ENCODE data around the gene GPR158. TPM values are rescaled to one million over a fixed set of nuclear protein-coding genes. Genes with fewer than 3 reads are reported as not detected.

The GPR158 gene
- total and polyA plus RNA-seq, 9 of the 15 experiments (the other 6 are each of a cell fraction or from before 2014, with no cell fraction given) = 4.0 to 7.6 (median 5.0) TPM

GRCh38 chr10:25384618-25385017 lies 209.8 kb downstream of the GPR158 start:
- CTCF ChIA-PET (ENCODE audit: low intra/inter-chr PET ratio) = no interaction called here
- BruUV-seq (replicated peaks) = no TSS peak
- 2% methylated on average over 3 of the region's 3 CpGs for WGBS (ENCODE audit: insufficient coverage, low coverage, missing lambda C conversion rate)
- TF ChIP-seq ZSCAN29 (IDR thresholded peaks at IDR 0.05) = no peak
- no peak for TF ChIP-seq U2AF1 (optimal IDR thresholded peaks at IDR 0.05; ENCODE audit: low read depth, low read length)
- no peak for TF ChIP-seq CBX2 (IDR thresholded peaks at IDR 0.05; ENCODE audit: insufficient read depth, low read length, poor library complexity, severe bottlenecking)
- no peak for TF ChIP-seq ZNF318 (IDR thresholded peaks at IDR 0.05; ENCODE audit: borderline replicate concordance in 1 of 2, low read depth in 1 of 2)
- no peak for TF ChIP-seq TCF15 (CRISPR knock-in tag; IDR thresholded peaks at IDR 0.05)
- no peak for TF ChIP-seq RBM17 (IDR thresholded peaks at IDR 0.05; ENCODE audit: borderline replicate concordance, low read depth, low read length)
- TF ChIP-seq CTCF (IDR thresholded peaks at IDR 0.05 in 2 of 3, conservative IDR thresholded peaks at IDR 0.05 in 1 of 3; ENCODE audit: insufficient read depth in 2 of 3, low read depth in 1 of 3, low read length in 3 of 3) = no peak
- no peak for TF ChIP-seq FOXJ3 (CRISPR knock-in tag; IDR thresholded peaks at IDR 0.05)
- no peak for TF ChIP-seq CREB3L1 (IDR thresholded peaks at IDR 0.05; ENCODE audit: borderline replicate concordance, low read depth)

More at GRCh38 chr10:25384618-25385017, 209.8 kb downstream of the GPR158 start:
- Histone ChIP-seq H3K4me2 (ENCODE audit: insufficient read depth, low read length) (no peak overlapping the region), H3K4me3 (no peak overlapping the region), H3K9me3 (replicated peaks; ENCODE audit: control insufficient read depth, insufficient read depth, low read depth, low read length) (no peaks in the 10 kb centered on the region), H3K27ac (ENCODE audit: extremely low read depth, low read depth, low read length) (no peak overlapping the region), H3K79me2 (ENCODE audit: control insufficient read depth, insufficient read depth, low read length) (no peaks in the 10 kb centered on the region), H3K4me1 (replicated peaks in 1 of 2; ENCODE audit: control insufficient read depth in 2 of 2, insufficient read depth in 2 of 2, low read length in 2 of 2) (no peaks in the 10 kb centered on the region), H4K20me1 (replicated peaks; ENCODE audit: control insufficient read depth, insufficient read depth, low read length) (no peaks in the 10 kb centered on the region), H2AFZ (ENCODE audit: low read depth, low read length) (no peak overlapping the region), H3K36me3 (ENCODE audit: control insufficient read depth, insufficient read depth, low read length) (no peaks in the 10 kb centered on the region), H3K9me1 (ENCODE audit: control insufficient read depth, insufficient read depth, low read length) (no peaks in the 10 kb centered on the region), H3K27me3 (ENCODE audit: control insufficient read depth in 2 of 2, insufficient read depth in 2 of 2, low read length in 2 of 2) (no peaks in the 10 kb centered on the region), H3K9ac (ENCODE audit: insufficient read depth in 1 of 2, low read depth in 2 of 2, low read length in 2 of 2) (no peak overlapping the region)
- DNase-seq (ENCODE audit: extremely low read depth in 1 of 4, low spot score in 3 of 4) (no peak), FAIRE-seq (no peak), ATAC-seq (no peak)
- in situ Hi-C loops (cut with MboI) = no loop called here
- intact Hi-C loops (cut with micrococcal nuclease) = no loop called here
- POLR2A ChIA-PET = no interaction called here
